HepG2 (cell line): ENCODE results near the gene ZNF526. TPM values are rescaled to one million over a fixed set of nuclear protein-coding genes. Genes with fewer than 3 reads are reported as not detected.

Source experiments
- ATAC-seq: fragments of 200-7000 bp; cut with Tn5 transposase; 3 replicates; pipeline ENCODE4 v1.9.1; 2020; ENCODE audit warnings: mild to moderate bottlenecking, moderate library complexity
- BruUV-seq: library from RNA; stranded (reverse); fragments of 400-500 nt; replicated peaks from 2 replicates; lab custom pipeline; 2021; lab: Mats Ljungman, UMichigan
- CTCF ChIA-PET: fragments of 300-600 bp; formaldehyde crosslinking; extraction: SDS; loops from one replicate; lab custom pipeline; 2021; ENCODE audit warnings: low total read pairs, inconsistent platforms, low intra/inter-chr PET ratio; lab: Yijun Ruan, JAX
- POLR2A ChIA-PET: fragments of 350-600 bp; sonication (Branson Sonifier 250); formaldehyde crosslinking; loops from one replicate; lab custom pipeline; 2020; ENCODE audit warnings: antibody characterized with exemption, inconsistent platforms; lab: Yijun Ruan, JAX
- DNase-seq: peaks from one replicate; pipeline ENCODE4 v3.0.0-alpha.2; 2015; ENCODE audit warnings: low spot score
- FAIRE-seq: peaks from 3 replicates; lab custom pipeline; 2011; peaks lifted over from hg19 to GRCh38; lab: Jason Lieb, UNC
- H2AFZ ChIP-seq: one replicate; pipeline ENCODE4 v1.6.1; 2011; ENCODE audit warnings: low read length, inconsistent platforms
- H3K27ac ChIP-seq: fragments of 300-600 bp; 3 replicates; pipeline ENCODE4 v1.8.0; 2011; ENCODE audit warnings: mixed run types, mild to moderate bottlenecking, mixed read lengths, low read length, inconsistent platforms; ENCODE audit not compliant: insufficient read depth; ENCODE audit errors: extremely low read length
- H3K27me3 ChIP-seq, 2 experiments: fragments of 200-600 bp in 1 of 2; 2 replicates in 1 of 2; 3 replicates in 1 of 2; pipeline versions ENCODE4 v1.6.0 to v1.8.0; 2011; ENCODE audit warnings: low read length in 2 of 2, mild to moderate bottlenecking in 2 of 2, moderate library complexity in 2 of 2, inconsistent platforms in 1 of 2; ENCODE audit not compliant: insufficient read depth in 2 of 2, control insufficient read depth in 1 of 2
- H3K36me3 ChIP-seq, 2 experiments: fragments of 200-600 bp in 1 of 2; replicated peaks in 1 of 2; 2 replicates in 1 of 2; 3 replicates in 1 of 2; pipeline versions ENCODE4 v1.5.1 to v1.8.0; 2011; ENCODE audit warnings: low read length in 2 of 2, inconsistent platforms in 1 of 2; ENCODE audit not compliant: insufficient read depth in 2 of 2, control insufficient read depth in 1 of 2
- H3K4me1 ChIP-seq: 2 replicates; pipeline ENCODE4 v1.5.1; 2012; ENCODE audit warnings: low read length, inconsistent platforms; ENCODE audit not compliant: insufficient read depth
- H3K4me2 ChIP-seq: 2 replicates; pipeline ENCODE4 v1.6.0; 2011; ENCODE audit warnings: low read depth, low read length, inconsistent platforms
- H3K4me3 ChIP-seq, 3 experiments: fragments of 200-600 bp in 1 of 3; sonication (generic), shearing (Covaris generic) in 1 of 3; replicated peaks in 1 of 3; 2 replicates each; pipeline ENCODE4 v1.5.1; 2011 to 2016; ENCODE audit warnings: low read length in 3 of 3, inconsistent platforms in 2 of 3, low read depth in 2 of 3, mild to moderate bottlenecking in 2 of 3, control low read depth in 1 of 3, mixed read lengths in 1 of 3; ENCODE audit not compliant: insufficient read depth in 1 of 3
- H3K79me2 ChIP-seq: one replicate; pipeline ENCODE4 v1.6.1; 2011; ENCODE audit warnings: low read length, inconsistent platforms; ENCODE audit not compliant: insufficient read depth
- H3K9ac ChIP-seq: 2 replicates; pipeline ENCODE4 v1.6.0; 2011; ENCODE audit warnings: mild to moderate bottlenecking, low read depth, low read length, inconsistent platforms; ENCODE audit not compliant: insufficient read depth
- H3K9me3 ChIP-seq: 2 replicates; pipeline ENCODE4 v1.5.1; 2012; ENCODE audit warnings: mild to moderate bottlenecking, low read length
- H4K20me1 ChIP-seq: 2 replicates; pipeline ENCODE4 v1.6.0; 2011; ENCODE audit warnings: inconsistent platforms, mild to moderate bottlenecking, low read length, moderate library complexity; ENCODE audit not compliant: insufficient read depth
- ATRX ChIP-seq: sonication (generic); formaldehyde crosslinking; IDR thresholded peaks from 2 replicates; pipeline ENCODE4 v1.4.0; 2020; ENCODE audit warnings: missing genetic modification reagents, borderline replicate concordance
- CBX1 ChIP-seq: IDR thresholded peaks from one replicate; pipeline ENCODE4 v1.6.1; 2016; ENCODE audit warnings: antibody characterized with exemption, low read depth
- ELF4 ChIP-seq: sonication (generic); formaldehyde crosslinking; IDR thresholded peaks from 2 replicates; pipeline ENCODE4 v1.5.0; 2020; ENCODE audit warnings: missing genetic modification reagents, mild to moderate bottlenecking, moderate library complexity, borderline replicate concordance
- FIP1L1 ChIP-seq: fragments of 200-400 bp; formaldehyde crosslinking; IDR thresholded peaks from 2 replicates; pipeline ENCODE4 v1.6.1; 2018; ENCODE audit warnings: low read depth, mild to moderate bottlenecking, low read length, moderate library complexity, borderline replicate concordance; ENCODE audit not compliant: insufficient read depth
- HCFC1 ChIP-seq: fragments of 150-350 bp; IDR thresholded peaks from 2 replicates; pipeline ENCODE4 v1.6.1; 2014; ENCODE audit warnings: low read depth, low read length
- MEF2D ChIP-seq: sonication (generic); formaldehyde crosslinking; IDR thresholded peaks from 2 replicates; pipeline ENCODE4 v1.5.1; 2020; ENCODE audit warnings: mild to moderate bottlenecking, missing genetic modification reagents
- MXI1 ChIP-seq: IDR thresholded peaks from 3 replicates; pipeline ENCODE4 v1.6.1; 2012; ENCODE audit warnings: low read depth, low read length, inconsistent platforms, borderline replicate concordance
- PHF20 ChIP-seq: sonication (generic); formaldehyde crosslinking; IDR thresholded peaks from 2 replicates; pipeline ENCODE4 v1.5.0; 2020; ENCODE audit warnings: mild to moderate bottlenecking, missing genetic modification reagents
- SATB2 ChIP-seq: sonication (generic); formaldehyde crosslinking; IDR thresholded peaks from 2 replicates; pipeline ENCODE4 v1.5.0; 2020; ENCODE audit warnings: missing genetic modification reagents
- XRCC5 ChIP-seq: fragments of 200-400 bp; formaldehyde crosslinking; optimal IDR thresholded peaks from 2 replicates; pipeline ENCODE3; 2017; ENCODE audit warnings: mild to moderate bottlenecking, low read length
- ZFP90 ChIP-seq: sonication (generic); formaldehyde crosslinking; IDR thresholded peaks from 2 replicates; pipeline ENCODE4 v1.8.0; 2022; ENCODE audit warnings: missing genetic modification reagents, mild to moderate bottlenecking, inconsistent platforms, borderline replicate concordance
- ZNF160 ChIP-seq: sonication (generic); formaldehyde crosslinking; IDR thresholded peaks from 2 replicates; pipeline ENCODE4 v1.8.0; 2022; ENCODE audit warnings: mild to moderate bottlenecking, inconsistent platforms, missing genetic modification reagents
- ZNF260 ChIP-seq: sonication (generic); formaldehyde crosslinking; IDR thresholded peaks from 2 replicates; pipeline ENCODE4 v1.4.0; 2020; ENCODE audit warnings: missing genetic modification reagents, low read depth, mild to moderate bottlenecking, borderline replicate concordance
- ZNF318 ChIP-seq: sonication (generic); formaldehyde crosslinking; IDR thresholded peaks from 2 replicates; pipeline ENCODE4 v1.4.0; 2020; ENCODE audit warnings: mild to moderate bottlenecking, missing genetic modification reagents
- ZNF326 ChIP-seq: sonication (generic); formaldehyde crosslinking; IDR thresholded peaks from 2 replicates; pipeline ENCODE4 v1.4.0; 2020; ENCODE audit warnings: missing genetic modification reagents, borderline replicate concordance
- ZNF549 ChIP-seq: sonication (generic); formaldehyde crosslinking; IDR thresholded peaks from 2 replicates; pipeline ENCODE4 v1.5.0; 2020; ENCODE audit warnings: missing genetic modification reagents
- ZNF556 ChIP-seq: sonication (generic); formaldehyde crosslinking; IDR thresholded peaks from 2 replicates; pipeline ENCODE4 v1.4.0; 2020; ENCODE audit warnings: mild to moderate bottlenecking, missing genetic modification reagents, borderline replicate concordance
- WGBS: methylation state at CpG from one replicate; pipeline ENCODE4 v1.1.6; 2017; ENCODE audit warnings: low lambda C conversion rate; 5-methylcytosine and 5-hydroxymethylcytosine counted together
- in situ Hi-C: cut with HindIII; loops from 2 replicates; pipeline ENCODE4 v1.10.0; 2017; ENCODE audit warnings: low pct_unique_long_range_greater_than_20kb; ENCODE audit not compliant: extremely low pct_ligation_motif_present
- intact Hi-C: fragments of 100-400 bp; cut with micrococcal nuclease; formaldehyde crosslinking; loops from one replicate; pipeline ENCODE4 v1.10.0; 2022; ENCODE audit not compliant: unreplicated experiment
- polyA plus RNA-seq, 8 experiments: library from polyadenylated mRNA; depleted of rRNA in 3 of 8; stranded (reverse) in 7 of 8; unstranded in 1 of 8; fragments of >200 nt; fragmentation: Illumina TruSeq in 4 of 8; extraction: Trizol in 4 of 8; gene quantifications; 2 replicates each; pipeline versions ENCODE4 v1.2.1 to v1.2.3, GENCODE V29; 2011 to 2016; ENCODE audit warnings: low read depth in 4 of 8, missing spikeins in 1 of 8, mixed read lengths in 1 of 8; ENCODE audit not compliant: insufficient read depth in 1 of 8
- total RNA-seq, 5 experiments: library from RNA; depleted of rRNA; stranded (reverse); fragments of >200 nt; fragmentation: Illumina TruSeq; extraction: Trizol; gene quantifications; 2 replicates each; pipeline ENCODE4 v1.2.3, GENCODE V29; 2016; ENCODE audit warnings: low read depth in 1 of 5

ZNF526 gene
- total and polyA plus RNA-seq, 2 of the 13 experiments (the other 11 are each of a cell fraction or from before 2014, with no cell fraction given), result 3.3 to 8.4 TPM

GRCh38 chr19:42246922-42247639 lies 27.0 kb downstream of the ZNF526 start:
- intact Hi-C loops (no loop called here), in situ Hi-C loops (no loop called here)
- DNase-seq, result no peak
- H4K20me1 ChIP-seq, result peaks cover 37% of the 10 kb centered on the region
- H3K27me3 ChIP-seq, result no peaks in the 10 kb centered on the region; a peak in 1 of 5 replicates
- peak overlapping the region; percentile 28 for H3K27ac ChIP-seq
- H3K4me3 ChIP-seq, result no peak overlapping the region
- no peak overlapping the region for H3K4me2 ChIP-seq
- FAIRE-seq, result no peak
- no peak overlapping the region for H3K9ac ChIP-seq
- peaks cover 7 to 32% of the 10 kb centered on the region in 2 experiments; a peak in 3 of 5 replicates for H3K36me3 ChIP-seq
- no peak for ATAC-seq
- BruUV-seq, result no TSS peak
- peaks cover 61% of the 10 kb centered on the region for H3K4me1 ChIP-seq
- CTCF ChIA-PET, result interaction anchor here (0.9 to 4.3 kb wide), 4 partner anchors 30 to 49 kb away, joined by 3 to 34 read pairs (median 6); no protein-coding TSS in a partner anchor
- POLR2A ChIA-PET, result interaction anchor here (0.6 to 6.6 kb wide), 7 partner anchors 9 to 55 kb away, joined by 3 to 117 read pairs (median 3); partner anchors contain the start of genes CIC, ERF, PAFAH1B3 and PRR19
- H3K79me2 ChIP-seq, result peaks cover 22% of the 10 kb centered on the region
- H2AFZ ChIP-seq, result no peak overlapping the region
- no peaks in the 10 kb centered on the region for H3K9me3 ChIP-seq
- 58% methylated on average over 4 of the region's 7 CpGs for WGBS
- TF ChIP-seq PHF20 (no peak), ZNF160 (CRISPR knock-in tag) (0 out of 2 replicates have a peak, but pooled peaks have one; percentile 28), ZNF260 (CRISPR knock-in tag) (no peak), ZNF549 (CRISPR knock-in tag) (no peak), XRCC5 (no peak), ELF4 (CRISPR knock-in tag) (no peak), MEF2D (CRISPR knock-in tag) (no peak), HCFC1 (no peak), ZFP90 (CRISPR knock-in tag) (no peak), ZNF326 (CRISPR knock-in tag) (peak; percentile 91; the same call in 1 of the 2 replicates), FIP1L1 (peak; percentile 51; the same call in 1 of the 2 replicates), MXI1 (no peak), CBX1 (no peak), ATRX (CRISPR knock-in tag) (no peak), ZNF318 (0 out of 2 replicates have a peak, but pooled peaks have one; percentile 15), SATB2 (0 out of 2 replicates have a peak, but pooled peaks have one; percentile 30), ZNF556 (CRISPR knock-in tag) (no peak)
